ENCODE measurements around the gene MMP24OS.
"Not testable (repeated sequence)": the region's sequence is repeated elsewhere in the genome, so short reads cannot be mapped to it uniquely, and the experiment has no call there.

The MMP24OS gene

GRCh38 chr20:35277531-35278395 is at the start of gene MMP24OS:
TSS of gene MMP24OS (minus strand) at chr20:35278122. CDS start at chr20:35277929, 193 bp downstream.
- DNase-seq: peak; percentile 91

- no peak for DNase-seq
These were observed 49.4 kb upstream of the MMP24OS start for GRCh38 chr20:35327074-35327976.

GRCh38 chr20:35326740-35327073 is 48.8 kb upstream of the MMP24OS start:
- DNase-seq: no peak

- no peak for DNase-seq
These were observed 48.3 kb upstream of the MMP24OS start for GRCh38 chr20:35326021-35326739.

GRCh38 chr20:35325401-35325800 is 47.5 kb upstream of the MMP24OS start:
- no peak for DNase-seq

GRCh38 chr20:35320396-35321126 is 42.6 kb upstream of the MMP24OS start:
- DNase-seq: no peak

GRCh38 chr20:35319871-35320197 is 41.9 kb upstream of the MMP24OS start:
- DNase-seq: no peak

GRCh38 chr20:35319192-35319870 is 41.4 kb upstream of the MMP24OS start:
- DNase-seq: no peak

GRCh38 chr20:35318502-35319157 is 40.7 kb upstream of the MMP24OS start:
- no peak for DNase-seq

- no peak for DNase-seq
These were observed 39.7 kb upstream of the MMP24OS start for GRCh38 chr20:35317416-35318210.

- DNase-seq: no peak
These were observed 38.2 kb upstream of the MMP24OS start for GRCh38 chr20:35316086-35316485.

GRCh38 chr20:35315632-35316020 is 37.7 kb upstream of the MMP24OS start:
- DNase-seq: not testable (repeated sequence)

GRCh38 chr20:35314816-35315631 is 37.1 kb upstream of the MMP24OS start:
- DNase-seq: no peak

- DNase-seq: no peak
These were observed 34.4 kb upstream of the MMP24OS start for GRCh38 chr20:35312318-35312717.

- no peak for DNase-seq
These were observed 33.9 kb upstream of the MMP24OS start for GRCh38 chr20:35311822-35312221.

- no peak for DNase-seq
These were observed 33.5 kb upstream of the MMP24OS start for GRCh38 chr20:35311409-35311808.

GRCh38 chr20:35307666-35308653 is 30.0 kb upstream of the MMP24OS start:
- DNase-seq: no peak

GRCh38 chr20:35306931-35307517 is 29.1 kb upstream of the MMP24OS start:
- DNase-seq: no peak
